ENCODE data around the gene ARHGAP21.
"Not testable (repeated sequence)": the region's sequence is repeated elsewhere in the genome, so short reads cannot be mapped to it uniquely, and the experiment has no call there.

The ARHGAP21 gene

DNA sequence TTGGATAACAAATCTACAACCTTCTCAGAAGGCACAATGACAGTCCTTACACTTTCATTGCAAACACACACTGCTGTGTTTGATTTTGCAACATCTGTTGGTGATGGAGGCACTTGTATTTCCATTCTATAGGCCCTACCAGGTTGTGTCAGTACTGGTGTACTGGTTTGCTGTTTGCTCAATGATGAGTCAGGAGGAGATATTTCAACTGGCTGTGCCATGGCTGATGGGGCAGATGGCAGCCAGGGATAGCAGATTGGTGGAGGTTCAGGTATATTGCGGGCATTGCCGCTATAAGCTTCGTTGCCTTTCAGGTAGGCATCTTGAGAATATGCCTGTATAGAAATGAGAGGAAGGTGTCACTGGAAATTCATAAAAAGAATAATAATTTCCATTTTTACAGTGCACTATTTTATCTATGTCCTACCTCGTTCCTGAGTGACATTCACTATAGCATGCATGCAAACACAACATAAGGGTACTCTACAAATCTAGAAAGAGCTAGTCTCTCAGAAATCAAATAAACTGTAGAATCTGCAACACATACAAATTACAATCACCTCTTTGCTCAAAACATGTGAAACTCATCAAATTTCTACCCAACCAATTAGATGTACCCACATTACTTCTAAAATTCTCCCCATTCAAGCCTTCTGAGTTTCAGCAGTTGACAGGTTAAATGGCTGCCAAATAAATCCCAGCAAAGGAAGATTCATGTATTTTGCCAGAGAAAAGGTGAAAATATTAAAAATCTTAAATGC, 102.5 kb downstream of the ARHGAP21 start:
- not testable (repeated sequence) for DNase-seq

DNA sequence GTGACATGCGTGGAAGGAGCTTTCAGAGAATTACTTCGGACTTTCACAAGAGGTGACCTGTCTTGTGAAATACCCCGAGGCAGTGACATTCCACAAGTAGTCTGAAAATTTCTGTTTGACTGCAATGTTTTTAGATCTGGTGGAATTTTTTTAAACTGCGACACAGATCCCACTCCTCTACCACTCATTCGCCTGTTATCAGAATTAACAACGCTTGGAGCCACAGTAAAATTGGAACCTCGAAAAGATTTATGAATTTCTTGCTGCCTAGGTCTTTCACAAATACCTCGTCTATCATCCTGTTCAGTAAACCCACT, 103.7 kb downstream of the ARHGAP21 start:
- not testable (repeated sequence) for DNase-seq

DNA sequence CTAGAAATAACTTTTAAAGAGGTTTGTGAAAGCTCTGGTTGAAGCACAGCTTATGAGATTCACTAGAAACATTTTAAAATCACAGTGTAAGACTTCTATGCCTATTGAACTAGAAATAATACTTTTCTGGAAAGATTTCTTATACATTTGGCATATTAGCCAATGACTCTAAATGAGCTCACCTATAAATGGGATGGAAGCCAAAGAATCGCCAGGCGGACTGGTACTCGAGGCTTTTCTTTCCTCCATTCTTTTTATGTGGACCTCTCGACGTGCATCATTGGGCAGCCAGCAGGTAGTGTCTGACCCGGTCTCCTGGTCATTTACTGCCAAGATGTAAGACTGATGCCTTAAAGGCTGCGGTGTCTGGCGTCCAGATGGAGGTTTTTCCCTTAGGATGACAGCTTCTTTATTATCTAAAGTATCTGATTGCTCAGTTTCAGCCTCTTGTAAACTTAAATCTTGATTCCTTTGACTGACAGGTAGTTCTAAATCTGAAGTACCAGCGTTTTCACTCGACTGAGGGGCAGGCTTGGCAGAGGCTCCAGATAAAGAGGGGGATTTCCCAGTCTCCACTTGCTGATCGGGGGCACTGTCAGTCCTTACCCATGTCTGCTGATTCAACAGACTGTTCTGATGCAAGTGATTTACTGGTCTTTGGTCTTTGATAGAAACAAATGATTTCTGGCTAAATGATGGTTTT, 104.2 kb downstream of the ARHGAP21 start:
- not testable (repeated sequence) for DNase-seq

DNA sequence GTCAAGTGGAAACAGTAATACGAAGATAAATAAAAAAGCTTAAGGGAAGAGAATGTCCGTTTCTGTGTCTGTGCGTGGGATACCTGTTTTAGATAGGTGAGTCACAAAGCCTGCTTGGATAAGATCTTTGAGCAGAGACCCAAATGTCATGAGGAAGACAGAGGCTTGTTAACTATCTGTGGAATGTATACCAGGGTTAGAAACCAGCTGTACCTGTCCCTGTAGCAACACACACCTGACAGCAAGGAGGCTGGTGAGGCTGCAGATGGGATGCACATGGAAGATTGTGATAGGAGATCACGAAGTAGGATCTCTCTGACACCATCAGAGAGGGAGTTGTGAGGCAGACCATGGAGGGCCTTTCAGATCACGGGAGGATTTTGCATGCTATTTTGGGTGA, 105.3 kb downstream of the ARHGAP21 start:
- no peak for DNase-seq

DNA sequence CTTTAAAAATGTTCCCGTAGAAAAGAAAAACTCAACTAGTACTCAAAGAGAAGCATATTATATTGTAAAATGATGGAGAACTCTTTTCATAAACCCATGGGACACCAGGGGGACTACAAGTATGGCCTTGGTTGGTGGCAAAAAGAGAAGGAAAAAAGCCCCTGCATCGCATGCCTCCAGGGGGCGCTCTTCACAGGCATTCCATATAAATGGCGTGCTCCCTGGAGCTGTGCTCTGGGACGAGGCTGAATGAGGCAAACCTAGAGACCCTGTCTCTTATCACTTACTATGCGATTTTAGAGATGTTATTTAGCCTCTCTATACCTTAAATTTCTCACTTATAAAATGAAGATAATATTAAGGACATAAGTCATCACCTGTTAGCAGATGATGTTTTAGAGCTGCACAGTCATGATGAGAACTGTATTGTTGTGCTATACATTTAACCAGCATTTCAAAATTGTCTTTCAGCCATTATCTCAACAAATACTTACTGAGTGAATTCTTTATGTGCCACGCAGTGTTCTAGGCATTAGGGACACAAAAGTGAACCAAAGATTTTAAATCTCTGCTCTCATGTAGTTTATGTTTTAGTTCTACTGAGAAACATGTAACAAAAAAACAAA, 105.8 kb downstream of the ARHGAP21 start:
- peak; percentile 77 for DNase-seq

DNA sequence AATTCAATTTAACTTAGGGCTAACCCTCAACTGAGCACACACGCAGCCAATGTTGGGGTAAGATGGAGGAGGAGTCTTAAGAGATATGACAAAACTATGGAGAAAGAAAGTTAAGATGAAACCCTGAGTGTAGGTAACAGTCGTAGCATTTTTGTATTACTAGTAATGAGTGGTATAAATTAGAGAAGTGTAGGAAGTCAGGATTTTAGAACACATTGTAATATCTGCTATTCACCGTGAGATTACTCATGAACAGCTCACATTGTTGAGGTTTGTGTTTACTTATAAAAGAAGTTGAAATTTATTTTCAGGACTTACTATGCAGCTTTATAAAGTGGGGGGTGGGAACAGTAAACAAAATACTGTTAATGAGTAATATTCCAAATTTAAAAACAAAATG, 107.2 kb downstream of the ARHGAP21 start:
- no peak for DNase-seq

DNA sequence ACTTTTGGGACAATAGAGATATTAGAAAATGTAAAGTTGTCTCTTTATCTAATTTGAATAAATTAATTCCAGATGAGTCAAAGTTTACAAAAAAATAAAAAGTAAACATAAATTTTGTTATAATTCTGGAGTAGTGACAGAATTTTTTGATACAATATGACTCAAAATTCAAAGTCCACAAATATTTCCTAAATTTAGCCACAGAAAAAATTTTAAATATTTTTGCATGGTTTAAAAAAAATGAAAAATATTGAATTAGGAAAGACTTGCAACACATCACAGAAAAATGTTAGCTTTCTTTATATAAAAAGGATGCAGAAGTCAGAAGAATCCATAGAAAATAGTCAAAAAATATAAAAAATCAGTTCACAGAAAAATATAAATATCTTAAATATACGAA, 117.7 kb downstream of the ARHGAP21 start:
- no peak for DNase-seq

DNA sequence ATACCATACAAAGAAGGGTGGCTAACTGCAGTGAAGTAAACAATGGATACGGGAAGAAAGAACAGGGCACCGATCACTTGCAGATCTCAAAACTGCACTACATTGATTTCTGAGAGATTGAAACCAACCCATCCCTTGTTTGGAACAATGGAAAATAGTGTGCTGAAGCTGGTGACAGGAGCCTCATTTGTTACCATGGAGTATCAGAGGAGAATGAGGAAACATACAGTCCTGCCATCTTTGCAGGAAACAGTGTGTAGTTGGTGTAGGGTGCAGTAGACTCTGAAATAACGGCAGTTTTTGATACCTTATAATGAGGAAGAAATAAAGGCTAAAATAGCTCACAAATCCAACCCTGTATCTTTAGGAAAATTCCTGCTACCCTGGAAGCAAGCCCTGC, 118.5 kb downstream of the ARHGAP21 start:
- DNase-seq = no peak

DNA sequence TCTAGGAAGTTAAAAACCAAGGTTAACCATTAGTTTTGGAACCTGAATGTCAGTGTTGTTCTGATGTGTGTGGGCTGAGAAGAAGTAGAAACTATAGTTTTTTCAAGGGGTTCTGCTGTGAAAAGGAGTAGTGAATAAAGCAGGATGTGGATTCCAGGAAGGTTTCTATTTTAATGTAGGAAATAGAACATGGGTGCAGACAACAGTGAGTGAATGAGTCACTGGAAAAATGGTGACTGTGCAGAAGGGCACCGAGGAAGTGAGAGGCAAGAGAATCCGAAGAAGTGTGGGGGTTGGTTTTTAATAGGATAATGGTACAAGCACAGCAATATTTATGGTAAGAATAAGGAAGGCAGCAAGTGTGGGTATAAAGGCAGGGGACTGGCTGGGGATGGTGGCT, 120.4 kb downstream of the ARHGAP21 start:
- DNase-seq = no peak

DNA sequence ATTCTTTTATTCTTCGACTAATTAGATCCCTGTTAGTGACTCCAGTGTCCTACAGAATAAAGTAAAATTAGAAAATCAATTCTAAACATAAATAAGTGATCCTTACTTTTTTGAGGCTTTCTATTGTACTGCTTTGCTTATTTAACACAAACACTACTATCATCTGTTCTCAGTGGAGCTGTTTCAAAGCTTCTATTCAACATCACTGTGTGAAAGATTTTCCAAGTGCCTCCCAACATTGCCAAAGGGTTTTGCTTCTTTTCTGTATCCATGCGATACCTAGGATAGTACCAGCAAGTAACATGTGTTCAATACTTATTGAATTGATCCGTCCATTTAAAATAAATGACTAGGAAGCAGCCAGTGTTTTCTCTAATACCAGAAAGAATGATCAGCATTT, 125.7 kb downstream of the ARHGAP21 start:
- no peak for DNase-seq

DNA sequence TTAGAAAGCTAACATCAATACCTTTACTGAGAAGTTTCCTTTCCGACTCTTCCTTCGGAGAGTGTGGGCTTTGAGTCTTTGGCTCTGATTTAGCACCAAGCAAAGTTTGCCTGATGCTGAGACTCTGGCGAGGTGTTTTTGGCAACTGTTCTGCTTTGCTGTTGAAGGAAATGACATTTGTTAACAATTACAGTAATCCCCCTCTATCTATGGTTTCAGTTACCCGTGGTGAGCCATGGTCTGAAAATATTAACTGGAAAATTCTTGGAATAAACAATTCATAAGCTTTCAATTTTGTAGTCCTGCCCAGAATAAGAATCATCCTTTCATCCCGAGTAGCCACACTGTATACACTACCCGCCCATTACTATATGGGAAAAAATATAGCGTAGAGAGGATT, 126.3 kb downstream of the ARHGAP21 start:
- DNase-seq = no peak

DNA sequence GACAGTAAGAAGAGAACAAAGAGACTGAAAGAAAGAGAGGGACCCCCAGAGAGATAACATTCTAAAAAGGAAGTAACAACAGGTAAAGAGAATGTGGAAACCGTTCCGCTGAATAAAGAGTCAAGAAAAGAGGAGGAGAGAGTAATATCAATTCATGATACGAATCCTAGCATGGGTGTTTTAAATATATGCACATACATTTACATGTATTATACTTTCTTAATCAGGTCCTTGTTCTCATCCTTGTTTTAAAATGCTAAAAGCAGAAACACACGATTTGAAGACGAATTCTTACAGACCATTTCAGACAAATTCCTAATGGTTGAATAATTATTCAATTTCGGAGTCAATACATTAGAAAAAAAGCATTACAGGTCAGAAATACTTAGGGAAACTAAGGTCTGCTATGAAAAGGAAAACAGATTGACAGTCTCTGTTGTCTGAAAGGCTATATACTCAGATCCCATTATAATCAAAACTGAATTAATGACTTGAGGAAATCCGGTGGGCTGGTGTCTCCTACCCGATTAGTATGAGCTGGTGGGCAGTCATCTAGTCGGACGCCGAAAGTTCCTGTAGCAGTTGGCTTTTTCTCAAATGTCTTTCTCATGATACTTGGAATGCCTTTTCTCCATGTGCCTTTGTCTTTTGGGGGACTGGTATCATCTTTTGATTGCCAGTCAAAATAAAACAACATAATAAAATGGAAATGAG, 127.3 kb downstream of the ARHGAP21 start:
- DNase-seq = no peak

DNA sequence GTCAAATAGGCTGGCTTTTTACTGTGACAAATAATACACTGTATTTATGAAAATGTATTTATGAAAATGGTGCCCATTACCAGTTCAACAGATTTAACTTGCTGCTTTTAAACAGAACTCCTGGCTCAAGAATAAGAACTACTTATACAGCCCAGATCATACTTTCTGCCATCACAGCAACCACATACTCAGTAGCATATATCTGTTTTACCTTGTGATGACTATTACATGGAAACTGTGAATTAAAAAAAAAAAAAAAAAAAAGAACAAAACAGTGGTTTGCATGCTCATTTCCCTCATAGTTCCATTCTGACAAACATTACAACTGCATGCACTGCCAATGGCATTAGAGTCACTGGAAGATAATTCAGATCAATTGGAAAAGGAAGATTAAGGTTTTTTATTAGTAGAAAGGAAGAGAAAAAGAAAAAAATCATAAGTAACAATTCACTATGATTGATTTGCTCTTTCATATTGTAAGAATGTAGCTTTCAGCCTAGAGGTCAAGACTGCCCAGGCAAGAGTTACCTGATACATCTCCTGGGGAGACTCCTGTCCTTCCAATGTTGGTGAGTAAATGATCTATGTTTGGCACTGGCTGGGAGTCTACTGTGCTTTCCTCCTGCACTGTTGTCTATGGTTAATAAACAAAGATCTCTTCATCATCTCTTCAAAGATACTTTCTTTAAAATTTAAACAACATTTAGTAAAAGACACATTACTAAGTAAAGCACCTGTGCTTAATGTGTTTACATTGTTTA, 132.8 kb downstream of the ARHGAP21 start:
- no peak for DNase-seq

DNA sequence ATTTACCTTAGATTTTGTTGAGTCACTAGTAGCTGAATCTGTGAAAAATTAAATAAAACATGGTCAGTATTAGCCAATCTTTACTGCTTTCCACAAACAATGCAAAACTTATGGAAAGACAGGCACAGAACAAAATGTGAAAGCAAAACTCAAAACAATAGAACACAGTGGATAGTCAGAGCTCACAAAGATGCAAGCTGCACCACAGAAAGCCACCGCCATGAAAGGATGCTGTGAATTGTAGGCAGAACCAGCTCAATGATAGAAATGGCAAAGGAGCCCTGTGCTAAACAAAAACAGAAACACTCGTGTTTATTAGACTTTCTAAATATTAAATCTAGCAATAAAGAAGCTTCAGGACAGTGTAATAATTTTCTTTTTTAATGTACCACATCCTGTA, 134.4 kb downstream of the ARHGAP21 start:
- DNase-seq = no peak

DNA sequence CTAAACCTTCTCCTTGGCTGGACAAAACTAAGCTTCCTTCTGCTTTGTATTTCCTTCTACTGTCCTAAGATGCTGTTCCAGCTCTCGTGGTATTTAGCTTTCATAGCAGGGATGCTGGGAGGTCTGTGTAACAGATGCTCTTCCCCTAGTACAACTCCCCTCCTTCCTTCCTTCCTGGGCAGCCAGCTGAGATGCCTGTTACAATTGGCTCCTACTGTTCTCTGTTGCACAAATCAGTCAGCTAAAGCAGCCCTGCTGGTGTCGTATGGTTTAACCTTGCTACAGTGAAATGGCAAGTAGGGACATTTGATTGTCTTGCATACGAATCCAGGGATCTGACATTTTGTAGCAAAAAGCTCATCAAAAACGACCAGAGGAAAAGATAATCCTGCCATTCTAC, 143.8 kb downstream of the ARHGAP21 start:
- DNase-seq = no peak

DNA sequence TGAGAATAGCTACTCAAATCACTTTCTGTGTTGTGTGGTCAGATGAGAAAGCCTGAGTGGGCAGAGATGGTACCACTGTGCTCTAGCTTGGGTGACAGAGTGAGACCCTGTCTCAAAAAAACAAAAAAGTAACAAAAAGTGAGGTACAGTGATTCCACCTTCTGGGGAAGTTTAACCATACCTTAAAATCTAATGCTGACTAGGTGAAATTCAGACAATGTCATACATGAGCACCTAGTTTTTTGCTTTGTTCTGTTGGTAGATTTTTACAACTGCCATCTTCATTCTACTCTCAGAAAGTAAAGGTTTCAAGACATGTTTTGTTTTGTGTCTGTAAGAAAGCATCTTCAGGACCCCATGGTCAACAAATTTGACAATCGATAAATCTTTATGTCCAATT, 144.2 kb downstream of the ARHGAP21 start:
- no peak for DNase-seq

DNA sequence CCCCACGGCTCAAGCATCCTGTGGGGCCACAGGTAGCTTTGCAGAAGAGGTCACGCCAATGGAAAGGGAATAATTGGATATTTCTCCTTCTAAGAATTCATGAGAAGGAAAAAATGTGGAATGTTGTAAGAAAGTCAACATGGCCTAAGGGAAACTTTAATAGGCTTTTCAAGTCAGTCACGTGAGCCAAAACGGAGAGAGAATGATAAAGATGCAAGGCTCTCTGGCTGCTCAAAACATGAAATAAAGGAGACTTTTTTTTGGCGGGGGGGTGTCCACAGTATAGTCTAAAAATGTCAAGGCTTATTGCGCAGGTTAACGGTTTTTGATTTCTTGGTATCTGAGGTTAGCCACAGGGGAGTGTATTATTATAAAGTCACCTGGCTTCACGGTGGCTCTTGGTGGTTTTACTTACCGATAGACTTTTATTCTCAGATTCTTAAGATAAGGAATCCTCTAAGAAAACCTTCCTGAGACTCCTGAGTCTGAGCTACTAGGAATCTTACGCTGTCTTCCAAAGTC, 148.1 kb downstream of the ARHGAP21 start:
- no peak for DNase-seq

DNA sequence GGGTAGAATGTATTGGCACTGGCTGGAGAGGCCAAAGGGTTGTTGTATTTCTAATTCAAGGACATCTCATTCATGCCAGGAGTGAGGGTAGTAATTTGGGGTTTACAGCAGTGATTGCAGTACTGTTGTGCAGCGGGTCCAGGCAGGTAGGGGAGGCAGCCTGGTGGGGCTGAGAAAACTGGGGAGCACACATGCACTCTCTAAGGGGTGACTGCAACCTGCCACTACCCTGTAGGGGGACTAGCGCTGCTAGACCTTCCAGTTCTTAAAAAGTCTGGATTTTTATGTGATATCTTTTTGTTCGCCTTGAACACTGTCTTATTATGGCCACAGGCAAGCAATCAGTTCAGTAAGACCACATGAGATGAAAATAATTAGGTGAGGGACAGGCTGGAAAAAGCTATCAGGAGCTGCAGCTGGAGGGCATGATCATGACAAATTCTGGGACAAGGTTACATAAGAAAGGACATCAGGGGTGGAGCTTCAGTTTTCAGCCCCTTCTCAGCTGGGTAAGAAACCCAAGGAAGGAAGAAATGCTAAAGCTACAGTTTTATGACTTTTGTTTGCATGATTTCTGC, 149.0 kb downstream of the ARHGAP21 start:
- peak; percentile 28 for DNase-seq

DNA sequence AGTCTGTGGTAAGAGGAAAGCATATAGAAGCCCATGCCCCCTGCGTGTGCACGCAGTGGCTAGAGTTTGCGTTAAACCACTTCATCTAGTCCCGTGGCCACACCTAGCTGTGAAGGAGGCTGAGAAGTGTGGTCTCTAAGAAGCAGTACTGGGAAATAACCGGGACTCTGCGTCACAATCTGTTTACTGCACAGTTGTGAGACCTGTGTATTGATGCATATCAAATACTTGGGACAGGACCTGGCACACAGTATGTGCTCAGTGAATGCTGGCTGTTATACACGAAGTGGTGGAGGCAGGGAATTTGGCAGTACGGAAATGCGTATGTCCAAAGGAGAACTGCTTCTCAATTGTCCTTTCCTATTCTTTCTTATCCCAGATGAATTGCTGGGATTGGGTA, 149.5 kb downstream of the ARHGAP21 start:
- DNase-seq = no peak

DNA sequence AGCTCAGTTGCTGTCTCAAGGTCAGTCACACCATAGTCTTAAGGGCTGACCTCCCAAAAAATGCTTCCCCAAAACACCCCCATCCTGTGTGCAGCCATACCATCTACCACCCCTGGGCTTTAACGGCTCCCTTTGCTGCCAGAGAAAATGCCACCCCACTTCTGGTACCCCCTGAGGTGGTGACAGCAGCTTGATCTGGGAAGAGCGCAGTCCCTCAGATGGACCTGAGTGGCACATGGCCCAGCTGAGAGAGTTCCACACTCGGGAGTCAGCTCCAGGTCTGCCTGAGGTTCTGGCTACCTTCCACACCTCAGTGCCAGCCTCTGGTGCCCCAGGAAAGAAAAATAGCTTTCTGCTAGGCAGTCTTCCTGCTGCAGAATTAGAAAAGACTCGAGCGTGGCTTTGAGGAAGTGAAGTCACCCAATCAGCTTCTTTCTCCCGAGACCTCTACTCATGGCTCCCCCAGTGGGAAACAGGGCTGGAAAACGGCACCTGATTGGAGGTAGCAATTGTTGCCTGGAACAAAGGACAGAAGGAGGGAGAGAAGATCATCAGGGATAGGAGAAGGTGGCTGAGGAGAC, 151.7 kb downstream of the ARHGAP21 start:
- DNase-seq = no peak

DNA sequence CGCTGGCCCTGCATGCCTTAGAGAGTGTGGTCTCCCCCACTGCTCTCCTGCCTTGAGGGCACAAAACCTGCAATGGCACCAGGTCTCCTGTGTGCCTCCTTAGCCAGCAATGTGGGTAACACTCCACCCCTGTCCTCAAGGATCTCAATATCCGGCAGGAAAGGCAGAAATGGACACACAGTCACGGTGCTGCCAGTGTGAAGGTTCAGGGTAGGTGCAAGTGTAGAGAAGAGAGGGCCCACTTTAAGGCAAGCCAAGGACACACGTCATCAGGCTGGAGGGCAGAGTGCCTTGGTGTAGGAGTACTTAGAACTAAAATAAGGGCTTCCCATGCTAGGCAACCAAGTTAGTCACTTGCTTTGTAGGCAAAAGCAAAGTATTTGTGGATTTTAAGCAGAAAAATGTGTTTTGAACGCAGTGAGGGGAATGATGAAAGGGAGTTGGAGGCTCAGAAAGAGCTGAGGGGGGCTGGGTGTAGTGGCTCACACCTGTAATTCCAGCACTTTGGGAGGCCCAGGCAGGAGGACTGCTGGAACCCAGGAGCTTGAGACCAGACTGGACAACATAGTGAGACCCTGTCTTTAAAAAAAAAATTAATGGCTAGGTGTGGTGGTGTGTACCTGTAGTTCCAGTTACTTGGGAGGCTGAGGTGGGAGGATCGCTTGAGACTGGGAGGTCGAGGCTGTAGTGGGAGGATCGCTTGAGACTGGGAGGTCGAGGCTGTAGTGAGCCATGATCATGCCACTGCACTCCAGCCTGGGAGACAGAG, 152.8 kb downstream of the ARHGAP21 start:
- no peak for DNase-seq

Data from OCI-M1 (cell line).